ENCODE measurements around the gene DCHS1.

DCHS1 gene

DNA sequence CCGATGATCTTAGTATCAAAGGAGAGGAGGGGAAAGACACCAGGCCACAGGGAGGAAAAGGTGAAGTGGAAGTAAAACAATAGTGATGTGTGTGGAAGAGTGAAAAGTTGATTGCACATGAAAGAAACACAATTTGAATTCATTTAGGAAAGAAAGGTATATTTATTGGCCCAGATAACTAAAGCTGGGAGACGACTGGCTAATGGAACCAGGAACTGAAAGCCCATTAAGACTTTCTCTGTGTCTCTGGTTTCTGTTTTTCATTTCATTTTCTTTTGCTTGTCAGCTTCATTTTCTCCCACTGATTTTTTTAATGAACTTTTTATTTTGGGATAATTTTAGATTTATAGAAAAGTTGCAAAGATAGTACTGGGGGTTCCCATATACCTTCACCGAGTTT is 5.1 kb upstream of the DCHS1 start:
- in situ Hi-C loops (cut with MboI; ENCODE audit: low sequenced_read_pairs), result no loop called here
- Histone ChIP-seq H3K27me3 (ENCODE audit: low read depth) (peaks cover 5% of the 10 kb centered on the region; the same call in 1 of the 2 replicates), H3K4me1 (no peaks in the 10 kb centered on the region), H3K36me3 (replicated peaks) (no peaks in the 10 kb centered on the region), H3K4me3 (no peak overlapping the region), H3K9me3 (no peaks in the 10 kb centered on the region)
- DNase-seq (ENCODE audit: low spot score in 2 of 2), result no peak

DNA sequence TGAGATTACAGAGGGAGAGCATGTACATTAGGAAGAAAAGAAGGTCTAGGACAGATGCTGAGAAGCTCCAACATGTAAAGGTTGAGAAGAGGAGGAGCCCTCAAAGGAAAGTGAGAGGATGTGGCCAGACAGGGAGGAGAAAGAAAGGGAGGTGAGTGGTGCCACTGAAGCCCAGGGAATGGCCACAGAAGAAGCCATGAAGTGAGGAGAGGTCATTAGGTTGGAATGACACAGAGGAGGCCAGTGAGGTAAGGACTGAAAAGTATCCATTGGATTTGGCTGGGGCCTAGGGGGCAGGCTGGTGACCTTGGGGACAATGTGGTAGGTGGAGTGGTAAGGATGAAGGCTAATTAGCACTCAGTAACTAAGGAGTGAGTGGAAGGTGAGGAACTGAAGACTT is 3.0 kb upstream of the DCHS1 start:
- H3K4me1 ChIP-seq, result no peaks in the 10 kb centered on the region
- in situ Hi-C loops (cut with MboI; ENCODE audit: low sequenced_read_pairs), result no loop called here
- no peak overlapping the region for H3K4me3 ChIP-seq
- H3K36me3 ChIP-seq (replicated peaks), result no peaks in the 10 kb centered on the region
- DNase-seq (ENCODE audit: low spot score in 2 of 2), result no peak
- H3K27me3 ChIP-seq (ENCODE audit: low read depth), result peaks cover 5% of the 10 kb centered on the region; the same call in 1 of the 2 replicates
- H3K9me3 ChIP-seq, result no peaks in the 10 kb centered on the region

DNA sequence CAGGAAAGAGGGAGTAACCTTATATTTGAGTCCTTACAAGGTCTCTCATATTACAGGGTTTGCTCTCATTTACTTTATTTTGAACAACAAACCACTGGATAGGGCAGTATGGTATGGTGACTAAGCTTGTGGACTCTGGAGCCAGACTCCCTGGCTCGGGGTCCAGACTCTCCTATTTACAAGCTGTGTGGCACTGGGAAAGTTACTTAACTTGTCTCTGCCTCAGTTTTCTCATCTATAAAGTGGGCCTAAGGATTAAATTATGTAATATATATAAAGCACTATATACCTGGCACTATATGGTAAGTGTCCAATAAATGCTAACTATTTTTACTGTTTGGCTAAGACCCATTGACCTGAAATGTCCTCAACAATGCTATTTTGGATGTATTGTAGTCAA is 1.7 kb upstream of the DCHS1 start:
- no peaks in the 10 kb centered on the region for H3K9me3 ChIP-seq
- peaks cover 5% of the 10 kb centered on the region; the same call in 1 of the 2 replicates for H3K27me3 ChIP-seq (ENCODE audit: low read depth)
- no peaks in the 10 kb centered on the region for H3K4me1 ChIP-seq
- no peak for DNase-seq (ENCODE audit: low spot score in 2 of 2)
- no peaks in the 10 kb centered on the region for H3K36me3 ChIP-seq (replicated peaks)
- H3K4me3 ChIP-seq, result no peak overlapping the region
- in situ Hi-C loops (cut with MboI; ENCODE audit: low sequenced_read_pairs), result no loop called here

DNA sequence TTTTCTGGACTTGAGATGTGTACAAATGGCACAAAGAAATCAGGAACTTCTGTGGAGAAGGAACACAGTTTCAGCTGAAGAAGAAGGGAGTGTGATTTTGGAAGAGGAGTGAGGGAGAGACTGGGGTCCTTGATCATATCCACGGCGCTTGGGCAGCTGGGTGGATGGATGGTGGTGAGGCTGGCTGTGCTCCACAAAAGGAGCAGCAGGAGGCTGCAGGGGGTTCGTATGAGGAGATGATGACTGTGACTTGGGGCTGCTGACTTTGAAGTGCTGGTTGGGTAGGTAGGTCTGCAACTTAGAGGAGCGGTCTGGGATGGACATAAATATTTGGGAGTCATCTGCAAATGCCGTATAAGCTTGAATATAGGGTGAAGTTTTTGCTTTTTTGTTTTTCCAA is 1.3 kb upstream of the DCHS1 start:
- DNase-seq (ENCODE audit: low spot score in 2 of 2), result no peak
- peaks cover 7% of the 10 kb centered on the region for H3K27me3 ChIP-seq (ENCODE audit: low read depth)
- no peaks in the 10 kb centered on the region for H3K4me1 ChIP-seq
- H3K9me3 ChIP-seq, result no peaks in the 10 kb centered on the region
- H3K36me3 ChIP-seq (replicated peaks), result no peaks in the 10 kb centered on the region
- in situ Hi-C loops (cut with MboI; ENCODE audit: low sequenced_read_pairs), result no loop called here
- H3K4me3 ChIP-seq, result no peak overlapping the region

DNA sequence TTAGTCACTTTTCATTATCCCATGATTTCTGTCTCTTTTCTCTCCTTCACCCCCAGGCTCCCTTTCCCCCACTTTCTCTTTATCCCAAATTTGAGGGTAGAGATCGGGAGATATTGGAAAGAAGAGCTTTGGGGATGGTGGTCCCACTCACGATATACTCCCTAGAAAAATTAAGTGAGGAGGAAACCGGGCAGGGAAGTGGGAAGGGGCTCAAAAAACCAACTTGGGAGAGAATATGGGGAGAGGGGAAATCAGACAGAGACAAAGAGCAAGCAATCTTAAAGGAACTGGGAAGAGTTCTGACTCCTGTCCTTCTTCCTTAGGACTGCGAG is 941 bp upstream of the DCHS1 start:
- Histone ChIP-seq H3K27me3 (ENCODE audit: low read depth) (peaks cover 9% of the 10 kb centered on the region), H3K4me1 (no peaks in the 10 kb centered on the region), H3K36me3 (replicated peaks) (no peaks in the 10 kb centered on the region), H3K4me3 (no peak overlapping the region), H3K9me3 (no peaks in the 10 kb centered on the region)
- DNase-seq (ENCODE audit: low spot score in 2 of 2), result no peak
- in situ Hi-C loops (cut with MboI; ENCODE audit: low sequenced_read_pairs), result no loop called here

DNA sequence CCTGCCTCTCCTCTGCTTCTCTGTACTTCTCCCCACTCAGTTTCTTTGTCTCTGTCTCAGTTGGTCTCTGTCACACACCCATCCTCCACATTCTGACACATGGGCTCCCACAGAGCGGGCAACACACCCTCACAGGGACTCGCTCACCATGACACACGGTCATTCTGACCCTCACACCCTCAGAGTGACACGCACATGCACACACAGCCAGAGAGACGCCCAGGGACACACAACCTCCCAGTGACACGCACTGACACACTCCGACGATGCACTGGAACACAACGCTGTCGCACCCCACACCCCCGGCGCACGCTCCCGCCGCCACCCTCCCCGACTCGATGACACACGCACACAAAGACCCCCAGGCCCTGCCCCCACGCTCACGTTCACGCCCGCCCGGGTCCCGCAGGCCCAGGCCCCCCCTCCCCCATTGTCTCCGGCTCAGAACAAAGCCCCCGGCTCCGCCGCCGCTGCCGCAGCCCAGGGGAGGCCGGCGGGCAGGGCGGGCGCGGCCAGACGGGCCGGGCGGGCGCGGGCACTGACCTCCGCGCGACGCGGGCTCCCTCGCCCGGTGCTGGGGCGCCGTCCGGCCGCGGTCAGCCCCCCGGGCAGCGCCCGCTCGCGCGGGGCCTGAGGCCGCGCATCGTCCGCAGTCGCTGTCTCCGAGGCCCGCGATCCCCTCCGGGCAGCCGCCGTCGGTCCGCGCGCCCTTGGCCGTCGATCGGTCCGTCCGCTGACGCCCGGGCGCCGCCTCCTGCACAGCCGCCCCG is 404 bp downstream of the DCHS1 start:
- in situ Hi-C loops (cut with MboI; ENCODE audit: low sequenced_read_pairs), result no loop called here
- Histone ChIP-seq H3K4me1 (no peaks in the 10 kb centered on the region), H3K4me3 (peak overlapping the region; percentile 8; the same call in 1 of the 2 replicates), H3K27me3 (ENCODE audit: low read depth) (peaks cover 9% of the 10 kb centered on the region), H3K9me3 (no peaks in the 10 kb centered on the region), H3K36me3 (replicated peaks) (no peaks in the 10 kb centered on the region)
- peak in 1 of 2 experiments; percentile 17 for DNase-seq (ENCODE audit: low spot score in 2 of 2)

DNA sequence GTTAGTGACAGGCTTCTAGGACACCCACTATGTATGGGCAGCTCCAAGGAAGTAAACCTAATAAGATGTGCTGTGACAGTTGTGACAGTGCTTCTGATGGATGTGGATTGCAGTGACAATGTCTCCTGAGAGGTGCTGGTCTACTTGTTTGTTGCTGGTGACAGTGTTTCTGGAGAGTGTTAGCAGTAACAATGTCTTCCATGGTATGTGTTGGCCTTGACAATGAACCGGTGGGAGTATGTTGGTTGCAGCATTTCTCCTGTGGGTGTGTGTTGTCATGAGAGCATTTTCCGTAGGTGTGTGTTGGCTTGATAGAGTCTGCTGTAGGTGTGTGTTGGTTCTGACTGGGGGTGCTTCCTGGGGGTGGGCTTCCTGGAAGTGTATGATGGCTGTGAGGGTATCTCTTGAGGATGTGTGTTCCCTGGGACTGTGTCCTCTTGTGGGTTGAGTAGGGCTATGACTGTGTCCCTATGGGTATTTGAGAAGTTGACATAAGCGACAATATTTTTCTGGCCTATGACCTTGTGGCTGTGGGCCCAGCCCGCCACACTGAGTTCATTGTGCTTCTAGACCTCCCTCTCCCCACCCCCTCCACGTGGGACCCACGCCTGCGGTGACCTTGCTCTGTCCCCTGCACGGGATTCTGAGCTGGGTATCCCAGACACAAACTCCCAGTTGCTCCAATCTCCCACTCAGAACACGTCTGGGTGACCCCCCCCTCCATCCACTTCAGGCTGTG is 1.2 kb downstream of the DCHS1 start:
- in situ Hi-C loops (cut with MboI; ENCODE audit: low sequenced_read_pairs), result no loop called here
- DNase-seq (ENCODE audit: low spot score in 2 of 2), result no peak
- H3K4me3 ChIP-seq, result no peak overlapping the region
- H3K4me1 ChIP-seq, result no peaks in the 10 kb centered on the region
- no peaks in the 10 kb centered on the region for H3K9me3 ChIP-seq
- peaks cover 9% of the 10 kb centered on the region for H3K27me3 ChIP-seq (ENCODE audit: low read depth)
- no peaks in the 10 kb centered on the region for H3K36me3 ChIP-seq (replicated peaks)

DNA sequence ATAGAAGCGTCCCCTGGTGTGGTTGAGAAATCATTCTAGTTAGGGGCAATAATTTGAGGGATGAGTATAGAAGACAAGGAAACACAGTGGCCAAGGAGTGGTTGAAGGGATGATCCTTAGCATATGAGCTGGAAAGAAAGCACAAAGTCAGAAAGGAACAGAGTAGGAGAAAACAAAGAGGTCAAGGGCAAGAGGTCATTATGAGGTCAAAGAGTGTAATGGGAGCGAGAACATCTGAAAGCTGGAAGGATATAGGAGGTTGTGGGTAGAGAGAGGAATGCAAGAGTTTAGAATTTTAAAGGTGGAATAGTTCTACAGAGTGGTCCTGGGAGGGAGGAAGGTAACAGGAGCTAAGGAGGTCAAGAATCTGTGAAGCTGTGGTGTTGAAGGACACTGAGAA is 2.0 kb downstream of the DCHS1 start:
- H3K4me3 ChIP-seq, result no peak overlapping the region
- peaks cover 9% of the 10 kb centered on the region for H3K27me3 ChIP-seq (ENCODE audit: low read depth)
- H3K9me3 ChIP-seq, result no peaks in the 10 kb centered on the region
- no peaks in the 10 kb centered on the region for H3K4me1 ChIP-seq
- DNase-seq (ENCODE audit: low spot score in 2 of 2), result no peak
- no peaks in the 10 kb centered on the region for H3K36me3 ChIP-seq (replicated peaks)
- in situ Hi-C loops (cut with MboI; ENCODE audit: low sequenced_read_pairs), result no loop called here

DNA sequence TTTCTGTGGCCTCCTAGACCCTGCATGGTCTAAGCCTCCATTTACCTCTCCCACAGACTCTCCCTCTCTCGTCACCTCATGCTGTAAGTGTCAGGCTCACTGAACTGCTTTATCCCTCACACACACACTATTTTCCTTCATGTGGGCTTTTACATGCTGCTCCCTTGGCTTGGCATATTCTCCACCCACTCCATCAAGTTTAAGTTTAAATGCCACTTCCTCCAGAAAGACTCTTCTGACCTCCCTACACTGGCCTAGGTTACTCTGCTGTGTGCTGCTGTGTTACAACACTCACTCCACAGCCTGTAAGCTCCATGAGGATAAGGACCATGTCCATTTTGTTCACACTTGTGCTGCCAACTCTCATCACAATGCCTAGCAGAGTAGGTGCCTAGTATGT is 2.5 kb downstream of the DCHS1 start:
- H3K36me3 ChIP-seq (replicated peaks), result no peaks in the 10 kb centered on the region
- no peaks in the 10 kb centered on the region for H3K9me3 ChIP-seq
- no peak for DNase-seq (ENCODE audit: low spot score in 2 of 2)
- H3K27me3 ChIP-seq (ENCODE audit: low read depth), result peaks cover 9% of the 10 kb centered on the region
- H3K4me1 ChIP-seq, result no peaks in the 10 kb centered on the region
- H3K4me3 ChIP-seq, result no peak overlapping the region
- in situ Hi-C loops (cut with MboI; ENCODE audit: low sequenced_read_pairs), result no loop called here

DNA sequence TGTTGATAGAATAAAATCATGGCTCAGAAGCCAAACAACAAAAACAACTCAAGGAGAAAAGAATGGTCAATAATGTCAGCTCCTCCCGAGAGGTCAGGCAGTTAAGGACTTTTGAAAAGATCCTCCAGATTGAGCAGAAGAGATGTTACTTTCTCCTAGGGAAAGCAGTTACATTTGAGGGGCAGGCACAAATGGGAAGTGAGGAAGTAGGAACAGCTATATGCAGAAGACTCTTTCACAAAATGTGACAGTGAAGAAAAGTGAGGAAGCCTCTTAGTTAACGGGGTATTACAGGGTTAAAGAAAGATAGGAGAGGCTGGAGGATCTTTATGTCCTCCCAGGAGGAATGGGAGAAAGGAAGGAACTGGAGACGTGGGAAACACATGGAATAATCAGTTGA is 3.4 kb downstream of the DCHS1 start:
- H3K9me3 ChIP-seq, result no peaks in the 10 kb centered on the region
- DNase-seq (ENCODE audit: low spot score in 2 of 2), result no peak
- peaks cover 4% of the 10 kb centered on the region for H3K27me3 ChIP-seq (ENCODE audit: low read depth)
- H3K4me1 ChIP-seq, result no peaks in the 10 kb centered on the region
- no peaks in the 10 kb centered on the region for H3K36me3 ChIP-seq (replicated peaks)
- H3K4me3 ChIP-seq, result no peak overlapping the region
- in situ Hi-C loops (cut with MboI; ENCODE audit: low sequenced_read_pairs), result no loop called here

DNA sequence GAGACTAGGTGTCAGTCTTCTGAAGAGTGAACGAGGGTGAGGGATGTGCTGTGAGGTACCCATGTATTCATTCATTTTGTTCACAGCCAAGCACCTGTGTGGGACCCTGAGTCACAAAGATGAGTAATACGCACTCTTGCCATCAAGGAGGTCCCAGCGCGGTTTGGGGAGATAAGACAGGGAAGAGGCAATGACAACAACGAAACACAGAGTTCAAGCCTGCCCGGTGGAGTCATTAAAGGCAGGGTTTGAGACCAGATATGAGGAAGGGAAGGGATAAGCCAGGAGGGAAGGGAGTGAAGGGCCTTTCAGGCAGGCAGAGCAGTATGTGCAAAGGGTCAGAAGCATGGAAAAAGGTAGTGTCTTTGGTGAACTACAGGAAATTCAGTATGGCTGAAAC is 4.6 kb downstream of the DCHS1 start:
- no peaks in the 10 kb centered on the region for H3K9me3 ChIP-seq
- peaks cover 4% of the 10 kb centered on the region for H3K27me3 ChIP-seq (ENCODE audit: low read depth)
- DNase-seq (ENCODE audit: low spot score in 2 of 2), result no peak
- no peaks in the 10 kb centered on the region for H3K4me1 ChIP-seq
- H3K4me3 ChIP-seq, result no peak overlapping the region
- H3K36me3 ChIP-seq (replicated peaks), result no peaks in the 10 kb centered on the region
- in situ Hi-C loops (cut with MboI; ENCODE audit: low sequenced_read_pairs), result no loop called here

DNA sequence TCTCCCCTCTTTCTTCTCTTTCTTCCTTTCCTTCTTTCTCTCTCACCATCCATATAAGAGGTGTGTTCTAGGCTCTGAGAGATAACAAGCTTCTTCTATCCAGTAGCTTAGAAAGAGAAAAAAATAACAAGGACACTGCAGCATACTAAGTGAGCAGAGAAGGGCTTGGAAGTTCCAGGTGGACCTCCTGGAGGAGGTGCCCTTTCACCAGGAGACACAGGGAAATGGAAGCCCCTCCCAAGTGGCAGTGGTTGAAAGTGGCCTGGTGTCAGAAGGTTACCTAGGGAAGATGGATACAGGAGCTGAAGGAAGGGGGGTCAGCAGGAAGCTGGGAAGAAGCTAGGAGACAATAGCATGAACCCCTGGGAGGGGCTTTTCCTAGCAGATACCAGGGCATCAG is 5.5 kb downstream of the DCHS1 start:
- Histone ChIP-seq H3K36me3 (replicated peaks) (no peaks in the 10 kb centered on the region), H3K27me3 (ENCODE audit: low read depth) (peaks cover 4% of the 10 kb centered on the region; the same call in 1 of the 2 replicates), H3K4me3 (no peak overlapping the region), H3K9me3 (no peaks in the 10 kb centered on the region), H3K4me1 (no peaks in the 10 kb centered on the region)
- in situ Hi-C loops (cut with MboI; ENCODE audit: low sequenced_read_pairs), result no loop called here
- DNase-seq (ENCODE audit: low spot score in 2 of 2), result no peak

DNA sequence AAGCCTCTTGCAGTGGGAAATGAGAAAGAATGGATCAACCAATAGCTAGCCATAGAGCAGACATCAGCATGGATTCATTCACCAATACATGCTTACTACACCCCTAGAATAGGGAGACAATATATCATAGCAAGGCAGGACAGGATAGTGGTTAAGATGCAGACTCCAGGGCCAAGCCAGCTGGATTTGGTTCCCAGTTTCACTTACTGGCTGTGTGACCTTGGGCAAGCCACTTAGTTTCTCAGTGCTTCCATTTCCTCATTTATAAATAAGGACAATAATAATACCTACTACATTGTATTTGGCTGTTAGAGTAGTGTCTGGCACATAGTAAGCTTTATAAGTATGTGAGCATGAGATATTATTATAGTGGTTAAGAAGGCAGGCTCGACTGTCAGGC is 7.1 kb downstream of the DCHS1 start:
- no peak for DNase-seq (ENCODE audit: low spot score in 2 of 2)
- Histone ChIP-seq H3K4me3 (no peak overlapping the region), H3K9me3 (no peaks in the 10 kb centered on the region), H3K4me1 (no peaks in the 10 kb centered on the region), H3K27me3 (ENCODE audit: low read depth) (peaks cover 4% of the 10 kb centered on the region; the same call in 1 of the 2 replicates), H3K36me3 (replicated peaks) (no peaks in the 10 kb centered on the region)
- in situ Hi-C loops (cut with MboI; ENCODE audit: low sequenced_read_pairs), result no loop called here

DNA sequence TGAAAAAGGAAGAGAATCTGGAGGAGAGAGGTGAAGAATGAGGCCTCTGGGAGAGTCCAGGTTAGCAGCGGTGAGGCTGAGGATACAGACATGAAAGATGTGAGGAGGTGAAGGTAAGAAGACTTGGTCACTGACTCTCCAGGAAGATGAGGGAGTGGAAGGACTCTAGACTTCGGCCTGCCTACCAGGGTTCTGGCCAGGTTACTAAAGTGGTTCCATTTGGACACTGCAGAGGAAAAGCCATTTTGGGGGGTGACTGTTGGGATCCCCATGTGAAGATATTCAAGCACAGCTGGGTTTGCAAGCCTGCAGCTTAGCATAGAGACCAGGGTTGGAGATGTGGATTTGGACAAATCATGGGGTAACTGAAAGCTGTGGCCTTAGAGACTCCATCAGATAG is 7.8 kb downstream of the DCHS1 start:
- Histone ChIP-seq H3K9me3 (no peaks in the 10 kb centered on the region), H3K4me1 (no peaks in the 10 kb centered on the region), H3K27me3 (ENCODE audit: low read depth) (peaks cover 4% of the 10 kb centered on the region; the same call in 1 of the 2 replicates), H3K36me3 (replicated peaks) (no peaks in the 10 kb centered on the region), H3K4me3 (no peak overlapping the region)
- in situ Hi-C loops (cut with MboI; ENCODE audit: low sequenced_read_pairs), result no loop called here
- DNase-seq (ENCODE audit: low spot score in 2 of 2), result no peak

Measured in HAP-1 (cell line).